Panc1 (cell line): ENCODE measurements around the gene C5. TPM values are rescaled to one million over a fixed set of nuclear protein-coding genes. Genes with fewer than 3 reads are reported as not detected.

Experiments
- ATAC-seq: fragments of 200-7000 bp; cut with Tn5 transposase; 2 replicates; pipeline ENCODE4 v1.9.1; 2020; ENCODE audit warnings: mild to moderate bottlenecking, moderate library complexity
- BruUV-seq: library from RNA; stranded (reverse); fragments of 400-500 nt; replicated peaks from 2 replicates; lab custom pipeline; 2021; lab: Mats Ljungman, UMichigan
- CTCF ChIA-PET: fragments of 300-600 bp; sonication (Branson Sonifier 250); formaldehyde crosslinking; loops from one replicate; lab custom pipeline; 2022; ENCODE audit warnings: antibody characterized with exemption; lab: Charles Lee
- POLR2A ChIA-PET: fragments of 300-600 bp; sonication (Branson Sonifier 250); formaldehyde crosslinking; loops from one replicate; lab custom pipeline; 2022; ENCODE audit warnings: antibody characterized with exemption; lab: Charles Lee
- DNase-seq: peaks from one replicate; pipeline ENCODE4 v3.0.0-alpha.2; 2010; ENCODE audit warnings: low read depth, low spot score
- H3K27ac ChIP-seq: 2 replicates; pipeline ENCODE4 v1.5.1; 2011; ENCODE audit warnings: mild to moderate bottlenecking, low read length, inconsistent platforms
- H3K27me3 ChIP-seq: fragments of 200-500 bp; sonication (Bioruptor generic); 2 replicates; pipeline ENCODE4 v1.6.0; 2014; ENCODE audit warnings: low read length, inconsistent platforms; ENCODE audit not compliant: control insufficient read depth, insufficient read depth
- H3K36me3 ChIP-seq: fragments of 200-500 bp; sonication (Bioruptor generic); 2 replicates; pipeline ENCODE4 v1.5.1; 2014; ENCODE audit warnings: inconsistent platforms, mild to moderate bottlenecking, low read length, moderate library complexity; ENCODE audit not compliant: control insufficient read depth, insufficient read depth
- H3K4me1 ChIP-seq: 2 replicates; pipeline ENCODE4 v1.5.1; 2011; ENCODE audit warnings: inconsistent platforms, mild to moderate bottlenecking, low read length, moderate library complexity; ENCODE audit not compliant: control insufficient read depth, insufficient read depth
- H3K4me3 ChIP-seq, 2 experiments: 2 replicates each; pipeline ENCODE4 v1.5.1; 2011 to 2012; ENCODE audit warnings: low read depth in 2 of 2, low read length in 2 of 2, mild to moderate bottlenecking in 2 of 2, inconsistent platforms in 1 of 2, moderate library complexity in 1 of 2
- H3K9me3 ChIP-seq: fragments of 200-500 bp; sonication (Bioruptor generic); 2 replicates; pipeline ENCODE4 v1.5.1; 2014; ENCODE audit warnings: low read depth, mild to moderate bottlenecking, inconsistent platforms, low read length, moderate library complexity; ENCODE audit not compliant: control insufficient read depth, insufficient read depth
- POLR2AphosphoS5 ChIP-seq: IDR thresholded peaks from 2 replicates; pipeline ENCODE4 v1.6.1; 2012; ENCODE audit warnings: mild to moderate bottlenecking, low read depth, low read length, moderate library complexity
- REST ChIP-seq, 2 experiments: IDR thresholded peaks; 2 replicates each; pipeline ENCODE4 v1.6.1; 2011 to 2012; ENCODE audit warnings: low read depth in 2 of 2, control low read depth in 1 of 2, low read length in 1 of 2, mild to moderate bottlenecking in 1 of 2, moderate library complexity in 1 of 2; ENCODE audit not compliant: insufficient read depth in 1 of 2
- SIN3A ChIP-seq: IDR thresholded peaks from 2 replicates; pipeline ENCODE4 v1.6.1; 2012; ENCODE audit warnings: low read depth, mild to moderate bottlenecking, low read length, moderate library complexity, borderline replicate concordance; ENCODE audit not compliant: insufficient read depth
- TCF7L2 ChIP-seq: IDR thresholded peaks from 2 replicates; pipeline ENCODE4 v1.6.1; 2011; ENCODE audit warnings: mild to moderate bottlenecking, low read depth, low read length, inconsistent platforms
- in situ Hi-C: cut with HindIII; loops from 2 replicates; pipeline ENCODE4 v1.10.0; 2016; ENCODE audit warnings: low sequenced_read_pairs, low pct_unique_long_range_greater_than_20kb
- intact Hi-C: fragments of 100-400 bp; cut with micrococcal nuclease; formaldehyde crosslinking; loops from one replicate; pipeline ENCODE4 v1.10.0; 2022; ENCODE audit not compliant: unreplicated experiment
- total RNA-seq: library from RNA; stranded (reverse); gene quantifications from one replicate; pipeline ENCODE4 v1.2.1, GENCODE V29; 2021; ENCODE audit not compliant: unreplicated experiment
- TF ChIP-seq, protein P1 (sequence below): fragments of 450-650 bp; IDR thresholded peaks from 2 replicates; pipeline ENCODE4 v1.5.1; 2017; ENCODE audit warnings: mild to moderate bottlenecking

C5 gene
- total RNA-seq, 1 experiment from 2014 or later, result 1.6 TPM

GRCh38 chr9:121059998-121060636 is 10.0 kb upstream of the C5 start:
- no peaks in the 10 kb centered on the region for H3K4me1 ChIP-seq
- no peaks in the 10 kb centered on the region for H3K27me3 ChIP-seq
- DNase-seq (peak; percentile 33), ATAC-seq (no peak)
- ChIA-PET CTCF (interaction anchor here (0.6 to 2.4 kb wide), 7 partner anchors 26 to 104 kb away, joined by 3 to 20 read pairs (median 6); no protein-coding TSS in a partner anchor), POLR2A (no interaction called here)
- H3K27ac ChIP-seq, result no peak overlapping the region
- BruUV-seq, result no TSS peak
- no peak overlapping the region for H3K4me3 ChIP-seq
- in situ Hi-C loops, result no loop called here
- intact Hi-C loops, result no loop called here
- TF ChIP-seq TCF7L2, result no peak
- TF ChIP-seq, protein P1, sequence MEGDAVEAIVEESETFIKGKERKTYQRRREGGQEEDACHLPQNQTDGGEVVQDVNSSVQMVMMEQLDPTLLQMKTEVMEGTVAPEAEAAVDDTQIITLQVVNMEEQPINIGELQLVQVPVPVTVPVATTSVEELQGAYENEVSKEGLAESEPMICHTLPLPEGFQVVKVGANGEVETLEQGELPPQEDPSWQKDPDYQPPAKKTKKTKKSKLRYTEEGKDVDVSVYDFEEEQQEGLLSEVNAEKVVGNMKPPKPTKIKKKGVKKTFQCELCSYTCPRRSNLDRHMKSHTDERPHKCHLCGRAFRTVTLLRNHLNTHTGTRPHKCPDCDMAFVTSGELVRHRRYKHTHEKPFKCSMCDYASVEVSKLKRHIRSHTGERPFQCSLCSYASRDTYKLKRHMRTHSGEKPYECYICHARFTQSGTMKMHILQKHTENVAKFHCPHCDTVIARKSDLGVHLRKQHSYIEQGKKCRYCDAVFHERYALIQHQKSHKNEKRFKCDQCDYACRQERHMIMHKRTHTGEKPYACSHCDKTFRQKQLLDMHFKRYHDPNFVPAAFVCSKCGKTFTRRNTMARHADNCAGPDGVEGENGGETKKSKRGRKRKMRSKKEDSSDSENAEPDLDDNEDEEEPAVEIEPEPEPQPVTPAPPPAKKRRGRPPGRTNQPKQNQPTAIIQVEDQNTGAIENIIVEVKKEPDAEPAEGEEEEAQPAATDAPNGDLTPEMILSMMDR, result peak; percentile 74
- H3K36me3 ChIP-seq, result no peaks in the 10 kb centered on the region; the same call in 1 of the 2 replicates
- H3K9me3 ChIP-seq, result no peaks in the 10 kb centered on the region

DNA sequence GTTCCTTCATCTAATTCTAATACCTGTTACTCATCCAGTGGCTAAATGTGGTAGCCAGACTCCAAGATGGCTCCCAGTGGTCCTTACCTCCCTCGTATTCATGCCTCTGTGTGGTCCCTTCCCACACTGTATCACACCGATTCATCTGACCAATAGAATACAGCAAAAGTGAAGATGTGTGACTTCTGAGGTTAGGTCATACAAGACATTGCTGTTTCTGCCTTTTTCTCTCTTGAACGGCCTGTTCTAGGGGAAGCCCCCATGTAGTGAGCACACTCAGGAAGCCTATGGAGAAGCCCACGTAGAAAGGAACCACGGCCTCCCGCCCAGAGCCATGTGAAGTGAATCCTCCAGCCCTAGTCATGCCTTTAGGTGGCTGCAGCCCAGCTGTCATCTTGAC is 9.4 kb upstream of the C5 start:
- Histone ChIP-seq H3K4me3 (no peak overlapping the region), H3K4me1 (no peaks in the 10 kb centered on the region), H3K36me3 (no peaks in the 10 kb centered on the region; the same call in 1 of the 2 replicates), H3K27me3 (no peaks in the 10 kb centered on the region), H3K9me3 (no peaks in the 10 kb centered on the region), H3K27ac (no peak overlapping the region)
- ChIA-PET CTCF (interaction anchor here (0.9 to 2.4 kb wide), 4 partner anchors 36 to 78 kb away, joined by 3 to 20 read pairs (median 6); no protein-coding TSS in a partner anchor), POLR2A (no interaction called here)
- no TSS peak for BruUV-seq
- no peak for DNase-seq
- TF ChIP-seq REST (IDR thresholded peaks at IDR 0.05; ENCODE audit: insufficient read depth in 1 of 2, low read depth in 2 of 2, low read length in 1 of 2) (no peak), POLR2AphosphoS5 (no peak), SIN3A (no peak), TCF7L2 (no peak)
- TF ChIP-seq, protein P1, result no peak
- no peak for ATAC-seq
- in situ Hi-C loops, result no loop called here
- intact Hi-C loops, result no loop called here
